Kidney (tissue), 14 donors: ENCODE results near the gene SLC35A4. TPM values are rescaled to one million over a fixed set of nuclear protein-coding genes. Genes with fewer than 3 reads are reported as not detected.

Source experiments
- DNase-seq, 5 donors: peaks; one replicate each; pipeline ENCODE4 v3.0.0-alpha.2; 2013 to 2020
- FAIRE-seq: peaks from 2 replicates; lab custom pipeline; 2012; peaks lifted over from hg19 to GRCh38; lab: Jason Lieb, UNC
- H3K27ac ChIP-seq, 2 donors: one replicate each; pipeline ENCODE4 v1.7.0; 2013; ENCODE audit warnings: low read depth in 2 of 2, low read length in 2 of 2, inconsistent platforms in 1 of 2
- H3K27me3 ChIP-seq: one replicate; pipeline ENCODE4 v1.7.1; 2013; ENCODE audit warnings: low read length, inconsistent platforms; ENCODE audit not compliant: control insufficient read depth, insufficient read depth
- H3K36me3 ChIP-seq, 3 donors: one replicate each; pipeline versions ENCODE4 v1.7.0 to v1.7.1; 2013; ENCODE audit warnings: low read length in 3 of 3, control low read depth in 1 of 3, inconsistent platforms in 1 of 3; ENCODE audit not compliant: insufficient read depth in 3 of 3, control insufficient read depth in 2 of 3
- H3K4me1 ChIP-seq, 3 donors: one replicate each; pipeline versions ENCODE4 v1.7.0 to v1.7.1; 2013; ENCODE audit warnings: low read length in 3 of 3, inconsistent platforms in 1 of 3, low read depth in 1 of 3; ENCODE audit not compliant: control insufficient read depth in 2 of 3, insufficient read depth in 2 of 3
- H3K4me3 ChIP-seq, 3 donors: one replicate each; pipeline versions ENCODE4 v1.7.0 to v1.8.1; 2013; ENCODE audit warnings: low read length in 3 of 3, control low read depth in 1 of 3, inconsistent platforms in 1 of 3
- H3K9ac ChIP-seq, 3 donors: one replicate each; pipeline versions ENCODE4 v1.7.0 to v1.7.1; 2013; ENCODE audit warnings: low read length in 3 of 3, control low read depth in 1 of 3, inconsistent platforms in 1 of 3
- H3K9me3 ChIP-seq, 3 donors: one replicate each; pipeline versions ENCODE4 v1.7.0 to v1.7.1; 2013; ENCODE audit warnings: low read length in 3 of 3, control low read depth in 1 of 3, inconsistent platforms in 1 of 3; ENCODE audit not compliant: control insufficient read depth in 2 of 3, insufficient read depth in 1 of 3
- CTCF ChIP-seq: IDR thresholded peaks from 3 replicates; pipeline ENCODE4 v1.5.1; 2012; ENCODE audit warnings: mild to moderate bottlenecking, moderate library complexity, borderline replicate concordance; ENCODE audit not compliant: insufficient read depth; ENCODE audit errors: extremely low read depth
- intact Hi-C: fragments of 100-400 bp; cut with DNase I; formaldehyde crosslinking; loops from one replicate; pipeline ENCODE4 v1.11.1; 2022
- polyA plus RNA-seq: library from polyadenylated mRNA; stranded (reverse); fragments of 350-450 nt; fragmentation: Illumina TruSeq; extraction: RNeasy Lipid Tissue Mini Kit (QIAGEN cat#74804); gene quantifications from one replicate; pipeline ENCODE4 v1.2.3, GENCODE V29; 2014; ENCODE audit warnings: low read depth, low replicate concordance; ENCODE audit not compliant: insufficient read depth
- total RNA-seq: library from RNA; stranded (reverse); fragmentation: NEBNext Ultra II Directional; extraction: Animal tissue kit (Norgen Biotek cat#: 25700); gene quantifications from one replicate; pipeline ENCODE4 v1.2.1, GENCODE V29; 2021
- donor health status: control.
- donor health status: control.
- donor health status: control.
- donor health status: control.
- donor health status: control.
- donor health status: DM: yes; HTN: yes; CAD: no.
- donor health status: Normal renal cell carcinoma (clear cell type).

Gene SLC35A4
- total and polyA plus RNA-seq, 2 donors from 2014 or later = 71.2 to 89.9 TPM

- Histone ChIP-seq H3K4me1 (peaks cover 0 to 17% (median 10%) of the 10 kb centered on the region in 3 donors), H3K9ac (peak within 1 kb of the TSS; percentile 53 to 92 (median 85)), H3K36me3 (no peaks in the 10 kb centered on the region), H3K9me3 (no peaks in the 10 kb centered on the region), H3K27me3 (no peaks in the 10 kb centered on the region), H3K27ac (peak within 1 kb of the TSS; percentile 85 to 95), H3K4me3 (peak within 1 kb of the TSS; percentile 64 to 81 (median 74))
- no peak for TF ChIP-seq CTCF
- DNase-seq = peak; percentile 94 to 97 (median 95)
- FAIRE-seq = no peak
- intact Hi-C loops = no loop called here
Observed at GRCh38 chr5:140557136-140557805, 7.4 kb upstream of the SLC35A4 start, which contains the start of gene SRA1. SRA1 (minus strand) TSS chr5:140557473; CDS start chr5:140557452, 21 bp downstream.

GRCh38 chr5:140557965-140558364 lies 6.7 kb upstream of the SLC35A4 start:
- peak overlapping the region in 1 of 3 donors; percentile 81 for H3K4me3 ChIP-seq
- no peak for FAIRE-seq
- peaks cover 0 to 17% (median 10%) of the 10 kb centered on the region in 3 donors for H3K4me1 ChIP-seq
- H3K9ac ChIP-seq = peak overlapping the region in 1 of 3 donors; percentile 85
- no peaks in the 10 kb centered on the region for H3K27me3 ChIP-seq
- H3K27ac ChIP-seq = peak overlapping the region; percentile 85 to 95
- no peak for TF ChIP-seq CTCF
- no peak for DNase-seq
- H3K9me3 ChIP-seq = no peaks in the 10 kb centered on the region
- intact Hi-C loops = no loop called here
- no peaks in the 10 kb centered on the region for H3K36me3 ChIP-seq

GRCh38 chr5:140558542-140558941 lies 6.1 kb upstream of the SLC35A4 start:
- TF ChIP-seq CTCF = no peak
- Histone ChIP-seq H3K4me1 (peaks cover 0 to 21% (median 14%) of the 10 kb centered on the region in 3 donors), H3K9me3 (no peaks in the 10 kb centered on the region), H3K4me3 (no peak overlapping the region), H3K27me3 (no peaks in the 10 kb centered on the region), H3K36me3 (no peaks in the 10 kb centered on the region), H3K27ac (no peak overlapping the region), H3K9ac (no peak overlapping the region)
- no peak for DNase-seq
- intact Hi-C loops = no loop called here
- no peak for FAIRE-seq
